CD14-positive monocyte (primary cell): ENCODE data around the gene PVR. TPM values are rescaled to one million over a fixed set of nuclear protein-coding genes. Genes with fewer than 3 reads are reported as not detected.

ENCODE experiments used
- DNase-seq, 3 donors: peaks; one replicate each; pipeline ENCODE4 v3.0.0-alpha.2; 2011 to 2022
- H2AFZ ChIP-seq: 2 replicates; pipeline ENCODE4 v1.6.0; 2012; ENCODE audit warnings: mild to moderate bottlenecking, low read depth, low read length, inconsistent platforms; ENCODE audit not compliant: insufficient read depth, poor library complexity, severe bottlenecking
- H3K27ac ChIP-seq, 2 donors: 1 replicate in 1 of 2; 2 replicates in 1 of 2; pipeline ENCODE4 v1.5.1; 2012 to 2013; ENCODE audit warnings: low read length in 2 of 2, control low read depth in 1 of 2, inconsistent platforms in 1 of 2, low read depth in 1 of 2, mild to moderate bottlenecking in 1 of 2
- H3K27me3 ChIP-seq, 2 donors: one replicate each; pipeline versions ENCODE4 v1.6.0 to v1.6.1; 2011 to 2013; ENCODE audit warnings: low read length in 2 of 2; ENCODE audit not compliant: control insufficient read depth in 2 of 2, insufficient read depth in 2 of 2
- H3K36me3 ChIP-seq, 2 donors: replicated peaks in 1 of 2; 1 replicate in 1 of 2; 2 replicates in 1 of 2; pipeline versions ENCODE4 v1.5.1 to v1.6.1; 2012 to 2013; ENCODE audit warnings: low read length in 2 of 2, control low read depth in 1 of 2, inconsistent platforms in 1 of 2, mild to moderate bottlenecking in 1 of 2; ENCODE audit not compliant: insufficient read depth in 2 of 2, control insufficient read depth in 1 of 2
- H3K4me1 ChIP-seq, 2 donors: 1 replicate in 1 of 2; 2 replicates in 1 of 2; pipeline versions ENCODE4 v1.5.1 to v1.6.1; 2012 to 2013; ENCODE audit warnings: low read length in 2 of 2, control low read depth in 1 of 2, inconsistent platforms in 1 of 2, mild to moderate bottlenecking in 1 of 2, moderate library complexity in 1 of 2; ENCODE audit not compliant: insufficient read depth in 2 of 2, control insufficient read depth in 1 of 2
- H3K4me2 ChIP-seq: replicated peaks from 2 replicates; pipeline ENCODE3; 2012; ENCODE audit warnings: low read length, moderate library complexity, mild to moderate bottlenecking; ENCODE audit not compliant: poor library complexity, severe bottlenecking; ENCODE audit errors: extremely low read depth
- H3K4me3 ChIP-seq, 3 experiments: fragments of 200-600 bp in 1 of 3; sonication (generic) in 1 of 3; replicated peaks in 1 of 3; 1 replicate in 2 of 3; 2 replicates in 1 of 3; pipeline ENCODE4 v1.5.1; 2011 to 2013; ENCODE audit warnings: low read length in 3 of 3, mild to moderate bottlenecking in 3 of 3, control low read depth in 2 of 3, low read depth in 2 of 3, inconsistent platforms in 1 of 3, moderate library complexity in 1 of 3
- H3K79me2 ChIP-seq: 2 replicates; pipeline ENCODE4 v1.6.0; 2012; ENCODE audit warnings: mild to moderate bottlenecking, control low read depth, inconsistent platforms, low read length, moderate library complexity; ENCODE audit not compliant: insufficient read depth
- H3K9ac ChIP-seq: 2 replicates; pipeline ENCODE4 v1.6.0; 2017; ENCODE audit warnings: low read length, mild to moderate bottlenecking; ENCODE audit not compliant: insufficient read depth, poor library complexity, severe bottlenecking
- H3K9me3 ChIP-seq, 2 donors: replicated peaks in 1 of 2; 1 replicate in 1 of 2; 2 replicates in 1 of 2; pipeline versions ENCODE4 v1.5.1 to v1.6.1; 2012 to 2013; ENCODE audit warnings: low read length in 2 of 2, control low read depth in 1 of 2; ENCODE audit not compliant: control insufficient read depth in 1 of 2, insufficient read depth in 1 of 2
- H4K20me1 ChIP-seq: 2 replicates; pipeline ENCODE4 v1.6.0; 2012; ENCODE audit warnings: mild to moderate bottlenecking, low read length, control low read depth, moderate library complexity; ENCODE audit not compliant: insufficient read depth
- H3K27ac Mint-ChIP-seq, 7 donors: one replicate each; pipeline ENCODE4 v1.8.0; 2020; ENCODE audit warnings: mild to moderate bottlenecking in 7 of 7, mixed read lengths in 7 of 7, moderate library complexity in 6 of 7, inconsistent platforms in 2 of 7
- H3K27me3 Mint-ChIP-seq, 3 donors: one replicate each; pipeline ENCODE4 v1.8.0; 2021 to 2022; ENCODE audit warnings: low read depth in 3 of 3, mild to moderate bottlenecking in 3 of 3, mixed read lengths in 3 of 3, moderate library complexity in 3 of 3, inconsistent platforms in 1 of 3
- H3K36me3 Mint-ChIP-seq, 2 donors: one replicate each; pipeline ENCODE4 v1.8.0; 2020; ENCODE audit warnings: mixed read lengths in 2 of 2, inconsistent platforms in 1 of 2, mild to moderate bottlenecking in 1 of 2
- H3K4me1 Mint-ChIP-seq: one replicate; pipeline ENCODE4 v1.8.0; 2020; ENCODE audit warnings: mild to moderate bottlenecking, mixed read lengths
- H3K4me3 Mint-ChIP-seq, 2 donors: one replicate each; pipeline ENCODE4 v1.8.0; 2020; ENCODE audit warnings: mild to moderate bottlenecking in 2 of 2, mixed read lengths in 2 of 2, moderate library complexity in 1 of 2
- H3K9me3 Mint-ChIP-seq, 7 donors: one replicate each; pipeline ENCODE4 v1.8.0; 2020 to 2022; ENCODE audit warnings: mixed read lengths in 7 of 7, mild to moderate bottlenecking in 6 of 7, moderate library complexity in 6 of 7, inconsistent platforms in 2 of 7
- WGBS: methylation state at CpG from one replicate; pipeline ENCODE4 v1.1.5; 2013; ENCODE audit warnings: missing lambda C conversion rate; ENCODE audit not compliant: insufficient coverage; 5-methylcytosine and 5-hydroxymethylcytosine counted together
- intact Hi-C, 2 donors: fragments of 100-400 bp; cut with micrococcal nuclease; formaldehyde crosslinking; loops; one replicate each; pipeline versions ENCODE4 v1.15.0 to v1.15.1; 2023
- polyA plus RNA-seq, 3 donors: library from polyadenylated mRNA; depleted of rRNA in 1 of 3; unstranded in 2 of 3; stranded (reverse) in 1 of 3; fragments of 300-500 nt in 2 of 3; fragments of >200 nt in 1 of 3; fragmentation: Illumina TruSeq in 2 of 3; gene quantifications; 1 replicate in 2 of 3; 2 replicates in 1 of 3; pipeline ENCODE4 v1.2.3, GENCODE V29; 2012 to 2021
- TF ChIP-seq, protein P1 (sequence below): fragments of 200-600 bp; IDR thresholded peaks from one replicate; pipeline ENCODE4 v1.8.0; 2022; ENCODE audit warnings: antibody characterized with exemption, mild to moderate bottlenecking

The PVR gene
- polyA plus RNA-seq, 3 donors = 10.1 to 20.2 (median 12.9) TPM

DNA sequence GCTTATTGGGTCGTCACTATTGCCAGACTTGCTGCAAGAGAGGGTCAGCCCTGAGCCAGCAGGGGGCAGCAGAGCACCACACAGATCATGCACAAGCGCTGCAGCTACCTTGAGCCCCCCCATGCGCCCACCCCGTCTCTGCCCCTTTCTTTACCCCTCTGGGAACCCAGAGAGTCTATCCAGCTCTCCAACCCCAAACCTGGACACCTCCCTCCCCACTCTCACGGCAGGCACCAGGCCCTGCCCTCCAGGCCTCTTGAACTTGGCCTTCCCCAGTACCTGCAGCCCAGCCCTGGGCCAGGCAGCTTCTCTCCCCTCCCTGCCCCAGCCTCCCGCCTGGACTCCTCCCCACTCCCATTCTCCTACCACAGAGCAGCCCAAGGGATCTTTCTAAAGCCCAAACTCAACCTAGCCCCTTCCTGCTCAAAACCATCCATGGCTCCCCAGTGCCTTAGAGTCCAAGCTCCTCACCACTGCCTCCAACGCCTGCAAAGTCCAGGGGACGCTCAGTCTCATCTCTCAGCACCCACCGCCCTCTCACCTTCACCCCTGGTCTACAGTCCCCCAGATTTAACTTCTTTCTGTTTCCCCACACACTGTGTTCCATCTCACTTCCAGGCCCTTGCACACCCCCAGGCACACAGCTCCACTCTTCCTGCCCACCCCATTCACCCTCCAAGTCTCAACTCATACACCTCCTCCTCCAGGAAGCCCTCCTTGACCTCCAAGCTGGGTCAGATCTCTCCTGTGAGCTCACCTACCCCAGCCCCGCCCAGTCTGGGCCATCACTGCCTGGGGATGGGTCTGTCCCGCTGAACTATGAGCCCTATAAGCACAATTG is 45.8 kb downstream of the PVR start:
- H2AFZ ChIP-seq = no peak overlapping the region
- H3K4me3 ChIP-seq = no peak overlapping the region
- no peaks in the 10 kb centered on the region for H4K20me1 ChIP-seq
- H3K9me3 ChIP-seq = no peaks in the 10 kb centered on the region
- no peak overlapping the region for H3K9ac ChIP-seq
- Mint-ChIP-seq H3K27me3 (peaks cover 3 to 5% (median 3%) of the 10 kb centered on the region in 3 donors), H3K36me3 (peaks cover 3 to 6% of the 10 kb centered on the region in 2 donors), H3K27ac (peak overlapping the region; percentile 40 to 87 (median 66)), H3K4me3 (peak overlapping the region; percentile 24 to 60), H3K9me3 (peaks cover 0 to 3% (median 0%) of the 10 kb centered on the region in 7 donors), H3K4me1 (peaks cover 75% of the 10 kb centered on the region)
- H3K79me2 ChIP-seq = no peaks in the 10 kb centered on the region
- H3K4me2 ChIP-seq = no peak overlapping the region
- TF ChIP-seq, protein P1, sequence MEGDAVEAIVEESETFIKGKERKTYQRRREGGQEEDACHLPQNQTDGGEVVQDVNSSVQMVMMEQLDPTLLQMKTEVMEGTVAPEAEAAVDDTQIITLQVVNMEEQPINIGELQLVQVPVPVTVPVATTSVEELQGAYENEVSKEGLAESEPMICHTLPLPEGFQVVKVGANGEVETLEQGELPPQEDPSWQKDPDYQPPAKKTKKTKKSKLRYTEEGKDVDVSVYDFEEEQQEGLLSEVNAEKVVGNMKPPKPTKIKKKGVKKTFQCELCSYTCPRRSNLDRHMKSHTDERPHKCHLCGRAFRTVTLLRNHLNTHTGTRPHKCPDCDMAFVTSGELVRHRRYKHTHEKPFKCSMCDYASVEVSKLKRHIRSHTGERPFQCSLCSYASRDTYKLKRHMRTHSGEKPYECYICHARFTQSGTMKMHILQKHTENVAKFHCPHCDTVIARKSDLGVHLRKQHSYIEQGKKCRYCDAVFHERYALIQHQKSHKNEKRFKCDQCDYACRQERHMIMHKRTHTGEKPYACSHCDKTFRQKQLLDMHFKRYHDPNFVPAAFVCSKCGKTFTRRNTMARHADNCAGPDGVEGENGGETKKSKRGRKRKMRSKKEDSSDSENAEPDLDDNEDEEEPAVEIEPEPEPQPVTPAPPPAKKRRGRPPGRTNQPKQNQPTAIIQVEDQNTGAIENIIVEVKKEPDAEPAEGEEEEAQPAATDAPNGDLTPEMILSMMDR = peak; percentile 97
- no peaks in the 10 kb centered on the region for H3K27me3 ChIP-seq
- H3K4me1 ChIP-seq = peaks cover 71 to 82% of the 10 kb centered on the region in 2 donors
- H3K27ac ChIP-seq = no peak overlapping the region
- DNase-seq = peak; percentile 54 to 75 (median 60)
- intact Hi-C loops = loop anchor here (2.0 to 10.0 kb wide), 7 partner anchors 33 to 155 kb away; partner anchors contain the start of gene NECTIN2 (in 1 of the 2)
- 41% methylated on average over 9 of the region's 11 CpGs for WGBS
- no peaks in the 10 kb centered on the region for H3K36me3 ChIP-seq

DNA sequence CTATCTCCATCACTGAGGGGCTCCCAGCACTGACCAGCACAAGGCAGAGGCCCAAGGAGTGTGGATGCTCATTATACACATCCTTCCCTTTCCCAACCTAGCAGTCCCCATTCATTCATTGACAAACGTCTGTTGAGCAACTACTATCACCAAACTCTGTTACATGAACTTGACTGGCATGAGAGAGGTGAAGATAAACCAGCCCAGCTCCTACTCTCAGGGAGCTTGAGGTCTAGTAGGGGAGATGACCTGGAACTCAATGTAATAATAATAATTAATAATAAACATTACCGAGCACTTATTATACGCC is 46.4 kb downstream of the PVR start:
- peaks cover 66 to 76% of the 10 kb centered on the region in 2 donors for H3K4me1 ChIP-seq
- Mint-ChIP-seq H3K36me3 (peaks cover 3 to 6% of the 10 kb centered on the region in 2 donors), H3K4me1 (peaks cover 70% of the 10 kb centered on the region), H3K27ac (peak overlapping the region in 6 of 7 donors; percentile 47 to 87 (median 62)), H3K9me3 (peaks cover 0 to 3% (median 0%) of the 10 kb centered on the region in 7 donors), H3K4me3 (no peak overlapping the region), H3K27me3 (peaks cover 3 to 5% (median 3%) of the 10 kb centered on the region in 3 donors)
- H3K79me2 ChIP-seq = no peaks in the 10 kb centered on the region
- TF ChIP-seq, protein P1 = no peak
- no peaks in the 10 kb centered on the region for H3K36me3 ChIP-seq
- no peaks in the 10 kb centered on the region for H3K9me3 ChIP-seq
- no peak overlapping the region for H3K27ac ChIP-seq
- H3K4me3 ChIP-seq = no peak overlapping the region
- WGBS = no CpG with 5 or more reads among the region's 3 CpGs
- DNase-seq = peak in 1 of 3 donors; percentile 22
- no peaks in the 10 kb centered on the region for H3K27me3 ChIP-seq
- H3K9ac ChIP-seq = no peak overlapping the region
- no peaks in the 10 kb centered on the region for H4K20me1 ChIP-seq
- H2AFZ ChIP-seq = no peak overlapping the region
- intact Hi-C loops = loop anchor here (5.0 kb wide), 2 partner anchors 42 to 82 kb away; no protein-coding TSS in a partner anchor
- H3K4me2 ChIP-seq = no peak overlapping the region
